Measurements from ENCODE around the gene PDE11A.

The PDE11A gene

DNA sequence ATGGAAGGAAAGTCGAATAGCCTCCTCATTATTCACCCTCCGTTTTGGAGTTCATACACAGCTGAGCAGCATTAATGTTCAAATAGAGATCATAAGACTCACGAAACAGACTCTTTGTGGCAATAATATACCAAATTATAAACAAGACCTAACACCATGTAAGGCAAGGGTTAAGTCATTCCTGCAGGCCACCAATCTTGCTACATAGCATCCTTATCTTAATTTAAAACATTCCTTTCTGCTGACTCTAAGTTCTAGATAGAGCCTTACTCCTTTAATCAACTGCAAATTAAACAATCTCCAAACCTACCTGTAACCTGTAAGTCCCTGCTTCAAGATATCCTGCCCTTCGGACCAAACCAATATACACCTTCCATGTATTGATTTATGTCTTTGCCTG lies 178.0 kb downstream of the PDE11A start:
- no peak for TF ChIP-seq CTCF (IDR thresholded peaks at IDR 0.05; ENCODE audit: control insufficient read depth, insufficient read depth, low read depth, low read length, missing control alignments)
- DNase-seq (ENCODE audit: low read depth) = no peak
- no peak overlapping the region for H3K4me3 ChIP-seq (ENCODE audit: control insufficient read depth, low read depth, low read length)

DNA sequence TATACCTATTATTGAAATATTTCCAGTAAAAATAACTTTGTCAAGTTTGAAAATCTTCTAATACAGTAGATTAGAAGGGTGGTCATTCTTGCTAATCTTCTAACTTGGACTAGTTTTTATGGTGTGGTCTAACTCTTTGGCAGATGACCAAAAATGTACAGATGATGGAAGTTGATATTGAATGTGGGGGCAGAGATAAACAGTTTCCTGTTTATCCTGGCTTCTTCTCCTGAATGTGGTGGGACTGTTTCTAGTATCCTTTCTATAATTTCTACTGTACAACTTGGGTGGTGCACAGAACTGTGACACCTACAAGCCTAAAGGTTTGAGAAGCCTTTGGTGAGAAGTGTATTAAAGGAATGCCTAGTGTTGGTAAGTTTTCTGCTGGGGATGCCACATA lies 178.7 kb downstream of the PDE11A start:
- DNase-seq (ENCODE audit: low read depth) = no peak
- TF ChIP-seq CTCF (IDR thresholded peaks at IDR 0.05; ENCODE audit: control insufficient read depth, insufficient read depth, low read depth, low read length, missing control alignments) = no peak
- H3K4me3 ChIP-seq (ENCODE audit: control insufficient read depth, low read depth, low read length) = no peak overlapping the region

DNA sequence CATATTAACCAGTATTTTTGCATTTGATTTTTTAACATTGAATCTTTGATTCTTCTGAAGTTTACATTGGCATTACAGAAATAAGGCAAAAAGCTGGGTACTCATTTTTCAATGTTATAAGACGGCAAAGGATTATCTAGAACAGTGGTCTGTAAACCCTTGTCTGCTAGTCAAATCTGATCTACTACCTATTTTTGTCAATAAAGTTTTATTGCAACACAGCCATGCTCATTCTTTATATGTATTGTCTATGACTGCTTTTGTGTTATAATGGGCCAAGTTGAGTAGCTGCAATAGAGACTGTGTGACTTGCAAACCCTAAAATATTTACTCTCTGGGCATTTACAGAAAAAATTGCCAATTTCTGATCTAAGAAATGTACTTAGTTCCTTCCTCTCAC lies 181.0 kb downstream of the PDE11A start:
- no peak for TF ChIP-seq CTCF (IDR thresholded peaks at IDR 0.05; ENCODE audit: control insufficient read depth, insufficient read depth, low read depth, low read length, missing control alignments)
- no peak overlapping the region for H3K4me3 ChIP-seq (ENCODE audit: control insufficient read depth, low read depth, low read length)
- DNase-seq (ENCODE audit: low read depth) = no peak

DNA sequence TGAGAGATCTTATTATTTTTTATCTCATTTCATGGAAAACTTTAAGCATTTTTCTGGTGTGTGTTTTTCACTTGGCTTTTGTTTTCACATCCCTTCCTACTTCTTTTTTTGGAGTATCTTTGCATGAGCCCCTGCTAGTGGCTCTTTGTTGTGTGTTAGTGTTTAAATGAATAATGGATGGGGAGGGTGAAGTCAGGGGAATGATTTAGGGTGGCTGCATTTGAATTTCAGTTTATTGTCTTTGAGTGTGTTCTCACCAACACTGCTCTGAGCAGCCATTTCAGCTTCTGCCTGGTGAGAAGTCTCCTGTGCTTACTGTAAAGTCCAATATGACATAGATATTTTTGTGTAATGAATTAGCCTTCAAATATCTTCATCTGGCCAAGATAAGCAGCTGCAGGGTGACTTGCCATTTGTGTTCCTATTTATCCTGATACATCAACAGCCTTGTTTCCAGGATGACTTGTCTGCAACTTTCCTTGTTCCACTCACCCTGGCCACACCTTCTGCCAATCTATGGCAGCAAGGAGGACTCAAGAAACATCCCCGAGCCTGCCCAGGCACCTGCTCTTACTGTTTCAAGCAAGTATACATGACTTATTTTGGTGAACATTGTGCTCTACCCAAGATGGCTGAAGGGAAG lies 182.6 kb downstream of the PDE11A start:
- no peak for TF ChIP-seq CTCF (IDR thresholded peaks at IDR 0.05; ENCODE audit: control insufficient read depth, insufficient read depth, low read depth, low read length, missing control alignments)
- H3K4me3 ChIP-seq (ENCODE audit: control insufficient read depth, low read depth, low read length) = no peak overlapping the region
- DNase-seq (ENCODE audit: low read depth) = no peak

GRCh38 chr2:177888581-177888980 lies 184.0 kb downstream of the PDE11A start:
- no peak for DNase-seq (ENCODE audit: low read depth)
- TF ChIP-seq CTCF (IDR thresholded peaks at IDR 0.05; ENCODE audit: control insufficient read depth, insufficient read depth, low read depth, low read length, missing control alignments) = no peak
- no peak overlapping the region for H3K4me3 ChIP-seq (ENCODE audit: control insufficient read depth, low read depth, low read length)

DNA sequence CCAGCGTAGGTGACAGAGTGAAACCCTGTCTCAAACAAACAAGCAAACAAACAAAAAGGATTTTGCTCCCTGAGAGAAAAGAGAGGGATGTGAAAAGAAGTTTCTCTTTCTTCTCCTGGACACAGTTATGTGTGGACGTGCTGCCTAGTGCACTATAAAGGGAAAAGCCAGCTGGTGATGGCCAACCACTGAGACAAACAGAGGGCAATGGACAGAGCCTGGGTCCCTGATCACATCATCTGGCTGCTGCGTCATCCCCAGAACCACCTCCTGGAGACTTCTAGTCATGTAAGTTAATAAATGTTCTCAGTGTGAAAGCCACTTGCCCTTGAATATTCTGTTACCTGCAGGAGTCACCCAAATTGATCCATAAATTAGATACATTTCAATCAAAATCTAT lies 184.9 kb downstream of the PDE11A start:
- no peak overlapping the region for H3K4me3 ChIP-seq (ENCODE audit: control insufficient read depth, low read depth, low read length)
- no peak for DNase-seq (ENCODE audit: low read depth)
- TF ChIP-seq CTCF (IDR thresholded peaks at IDR 0.05; ENCODE audit: control insufficient read depth, insufficient read depth, low read depth, low read length, missing control alignments) = no peak

GRCh38 chr2:177886824-177887223 lies 185.8 kb downstream of the PDE11A start:
- TF ChIP-seq CTCF (IDR thresholded peaks at IDR 0.05; ENCODE audit: control insufficient read depth, insufficient read depth, low read depth, low read length, missing control alignments) = no peak
- DNase-seq (ENCODE audit: low read depth) = no peak
- H3K4me3 ChIP-seq (ENCODE audit: control insufficient read depth, low read depth, low read length) = no peak overlapping the region

Measured in AG09309 (cell line).